Neuron (in vitro differentiated cells): ENCODE measurements around the gene ABLIM2.

Experiments used
- H2AFZ ChIP-seq: one replicate; pipeline ENCODE4 v1.6.1; 2013; ENCODE audit warnings: low read depth, mild to moderate bottlenecking, inconsistent platforms, low read length, moderate library complexity
- H3K27me3 ChIP-seq: one replicate; pipeline ENCODE4 v1.6.1; 2013; ENCODE audit warnings: low read length; ENCODE audit not compliant: insufficient read depth
- H3K36me3 ChIP-seq: one replicate; pipeline ENCODE4 v1.6.1; 2013; ENCODE audit warnings: low read length; ENCODE audit not compliant: insufficient read depth
- H3K4me1 ChIP-seq: one replicate; pipeline ENCODE4 v1.6.1; 2013; ENCODE audit warnings: low read length; ENCODE audit not compliant: insufficient read depth
- H3K4me3 ChIP-seq: 2 replicates; pipeline ENCODE4 v1.5.1; 2013; ENCODE audit warnings: mild to moderate bottlenecking, low read length, moderate library complexity
- H3K9me3 ChIP-seq: one replicate; pipeline ENCODE4 v1.6.1; 2013; ENCODE audit warnings: low read length

ABLIM2 gene

DNA sequence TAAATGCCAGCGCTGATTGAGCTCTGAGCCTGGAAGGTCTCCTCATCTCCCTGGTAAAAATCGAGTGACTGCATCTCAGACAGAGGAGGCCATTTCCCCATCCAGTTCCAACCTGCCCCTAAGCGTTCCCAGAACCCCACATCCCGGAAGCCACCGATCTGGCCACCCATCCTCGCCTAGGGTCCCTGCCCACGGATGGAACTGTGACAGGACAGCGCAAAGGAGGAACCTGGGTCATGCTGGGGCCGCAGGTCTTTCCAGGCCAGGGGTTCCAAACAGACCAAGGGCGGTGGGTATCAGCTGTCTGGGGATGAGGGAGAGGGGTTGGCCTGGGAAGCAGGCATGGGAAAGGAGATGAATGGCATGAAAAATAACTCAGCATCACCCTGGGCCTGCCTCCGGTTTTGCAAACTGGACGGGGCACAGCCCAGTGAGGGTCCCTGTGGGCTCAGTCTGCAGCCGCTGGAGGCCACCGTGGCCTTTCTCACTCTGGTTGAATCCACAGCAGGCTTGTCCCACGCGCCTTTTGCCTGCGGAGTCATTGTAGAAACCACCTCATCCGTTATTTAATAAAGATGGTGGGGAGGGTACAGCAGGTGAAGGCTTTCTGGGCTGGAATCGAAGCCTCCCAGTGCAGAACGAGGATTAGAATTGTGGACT lies 49.1 kb downstream of the ABLIM2 start:
- Histone ChIP-seq H3K4me1 (no peaks in the 10 kb centered on the region), H3K27me3 (peaks cover 6% of the 10 kb centered on the region), H3K9me3 (no peaks in the 10 kb centered on the region), H3K36me3 (no peaks in the 10 kb centered on the region), H3K4me3 (no peak overlapping the region), H2AFZ (no peak overlapping the region)

DNA sequence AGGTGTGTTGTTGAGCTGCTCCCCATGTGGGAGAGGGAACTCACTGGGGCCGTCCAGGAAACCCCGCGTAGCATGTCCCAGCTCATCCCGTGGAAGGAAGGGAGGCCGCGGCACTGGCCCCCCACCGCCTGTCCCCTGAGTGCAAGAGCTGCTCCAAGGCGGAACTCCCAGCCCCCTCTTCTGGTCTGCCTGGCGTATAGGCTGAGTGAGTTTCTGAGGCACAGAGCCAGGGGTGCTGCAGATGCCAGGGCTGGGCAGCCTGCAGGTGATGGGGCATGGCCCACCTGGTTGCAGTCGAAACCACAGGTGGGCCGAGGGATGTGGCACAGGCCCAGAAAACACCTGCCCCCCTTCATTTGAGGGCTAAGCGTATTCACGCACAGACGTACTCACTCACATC lies 49.6 kb downstream of the ABLIM2 start:
- Histone ChIP-seq H3K4me1 (no peaks in the 10 kb centered on the region), H2AFZ (no peak overlapping the region), H3K27me3 (peaks cover 6% of the 10 kb centered on the region), H3K4me3 (no peak overlapping the region), H3K36me3 (no peaks in the 10 kb centered on the region), H3K9me3 (no peaks in the 10 kb centered on the region)

DNA sequence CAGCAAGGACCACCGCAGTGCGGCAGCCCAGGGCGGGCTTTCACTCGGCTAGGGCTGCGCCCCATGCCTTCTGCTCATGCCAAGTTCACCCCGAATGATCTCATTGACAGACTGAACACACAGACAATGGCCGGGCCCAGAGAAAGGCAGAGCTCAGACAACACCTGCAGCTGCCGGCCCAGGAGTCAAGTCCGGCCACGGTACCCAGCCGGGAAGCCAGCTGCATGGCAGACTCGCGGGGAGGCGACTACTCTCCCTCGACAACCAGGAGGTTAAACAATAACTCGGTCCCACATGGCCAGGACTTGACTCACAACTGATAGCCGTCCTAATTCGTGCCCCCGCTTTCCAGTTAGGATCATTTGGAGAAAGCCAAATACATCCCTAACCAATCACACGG lies 50.4 kb downstream of the ABLIM2 start:
- Histone ChIP-seq H3K4me1 (no peaks in the 10 kb centered on the region), H3K4me3 (no peak overlapping the region), H2AFZ (no peak overlapping the region), H3K36me3 (no peaks in the 10 kb centered on the region), H3K9me3 (no peaks in the 10 kb centered on the region), H3K27me3 (peaks cover 6% of the 10 kb centered on the region)

DNA sequence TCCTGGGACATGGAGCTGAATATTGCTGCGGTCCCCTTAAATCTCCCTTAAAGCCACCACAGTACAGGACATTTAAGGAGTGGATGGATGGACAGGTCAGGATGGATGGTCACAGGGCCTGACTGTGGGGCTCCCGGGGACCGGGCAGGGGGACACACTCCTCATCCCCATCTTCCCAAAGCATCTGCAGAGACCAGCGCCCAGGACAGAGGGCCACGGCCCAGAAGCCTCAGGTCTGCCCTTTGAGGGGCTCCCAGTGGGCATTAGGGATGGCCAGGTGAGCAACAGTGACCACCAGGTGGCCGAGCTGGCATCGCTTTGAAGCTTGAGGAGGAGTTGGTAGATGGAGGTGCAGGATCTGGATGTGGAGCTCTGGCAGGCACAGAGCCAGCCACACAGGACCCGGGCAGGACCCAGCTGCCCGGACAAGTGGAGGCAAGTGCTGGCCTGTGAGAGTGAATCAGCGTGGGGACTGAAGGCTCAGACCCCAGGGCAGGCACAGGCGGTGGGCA lies 51.4 kb downstream of the ABLIM2 start:
- Histone ChIP-seq H3K4me3 (no peak overlapping the region), H2AFZ (no peak overlapping the region), H3K36me3 (no peaks in the 10 kb centered on the region), H3K9me3 (no peaks in the 10 kb centered on the region), H3K27me3 (peaks cover 3% of the 10 kb centered on the region), H3K4me1 (no peaks in the 10 kb centered on the region)

DNA sequence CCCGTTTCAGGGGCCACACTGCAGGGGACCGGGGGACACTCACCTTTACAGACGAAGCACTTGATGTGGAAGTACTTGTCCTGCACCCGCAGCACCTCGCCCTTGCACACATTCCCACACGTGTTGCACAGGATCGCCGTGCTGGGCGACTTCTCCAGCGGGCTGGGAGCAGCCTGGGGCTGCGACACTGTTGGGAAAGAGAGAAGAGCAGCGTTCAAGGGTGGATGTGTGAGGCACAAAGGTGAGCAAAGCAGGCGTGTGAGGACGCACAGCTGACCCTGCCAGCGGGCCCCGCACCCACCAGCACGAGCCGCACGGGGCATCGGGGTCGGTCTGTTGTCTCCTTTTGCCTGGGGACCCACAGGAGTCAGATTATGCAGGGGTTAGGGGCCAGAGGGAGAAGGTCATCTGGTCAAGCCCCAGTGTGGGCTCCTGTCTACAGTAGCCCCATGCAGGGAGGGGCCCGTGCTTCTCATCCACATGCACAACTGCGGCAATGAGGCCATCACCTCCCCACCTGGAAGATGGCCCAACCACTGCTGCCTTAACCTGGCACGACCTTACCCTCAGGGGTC lies 52.1 kb downstream of the ABLIM2 start:
- H3K4me1 ChIP-seq, result no peaks in the 10 kb centered on the region
- no peaks in the 10 kb centered on the region for H3K36me3 ChIP-seq
- no peaks in the 10 kb centered on the region for H3K9me3 ChIP-seq
- H3K27me3 ChIP-seq, result peaks cover 3% of the 10 kb centered on the region
- H2AFZ ChIP-seq, result no peak overlapping the region
- H3K4me3 ChIP-seq, result no peak overlapping the region

GRCh38 chr4:8105306-8106100 lies 53.1 kb downstream of the ABLIM2 start:
- Histone ChIP-seq H3K27me3 (no peaks in the 10 kb centered on the region), H3K4me1 (no peaks in the 10 kb centered on the region), H3K36me3 (no peaks in the 10 kb centered on the region), H2AFZ (no peak overlapping the region), H3K9me3 (no peaks in the 10 kb centered on the region), H3K4me3 (no peak overlapping the region)

DNA sequence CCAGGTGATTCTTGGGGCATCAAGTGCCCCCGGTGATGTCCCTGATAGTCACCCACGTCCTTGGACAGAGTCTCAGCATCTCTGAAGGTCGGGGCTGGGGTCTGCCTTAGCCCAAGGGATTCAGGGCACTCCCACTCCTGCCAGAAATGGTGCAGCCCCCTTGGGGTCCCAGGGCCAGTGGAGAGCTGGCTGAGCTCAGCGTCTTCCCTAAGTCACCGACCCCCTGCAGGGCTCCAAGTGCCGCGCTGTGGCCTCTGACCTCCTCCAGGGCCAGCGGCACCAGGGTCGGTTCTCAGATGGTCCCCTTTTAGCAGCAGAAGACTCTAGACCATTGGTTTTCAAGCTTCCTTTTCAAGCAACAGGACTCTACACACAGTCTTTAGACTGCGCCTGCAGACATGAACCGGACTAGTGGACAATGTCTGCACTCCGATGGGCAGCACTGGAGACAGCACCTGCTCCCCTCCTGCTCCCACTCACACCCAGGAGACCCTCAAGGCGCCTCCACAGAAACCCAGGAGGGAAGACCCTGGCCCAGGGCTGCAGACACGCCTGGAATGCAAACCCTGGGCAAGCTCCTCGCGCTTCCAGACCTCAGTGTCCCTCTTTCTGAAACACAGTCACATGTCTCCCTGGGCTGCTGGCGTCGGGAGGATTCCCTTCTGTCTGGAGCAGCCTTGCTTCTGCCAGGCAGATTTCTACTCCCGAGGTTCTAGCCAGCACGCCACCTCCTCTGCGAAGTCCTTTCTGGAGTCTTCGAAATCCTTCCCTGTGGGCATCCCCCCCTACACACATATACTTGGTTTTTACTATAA lies 53.9 kb downstream of the ABLIM2 start:
- no peaks in the 10 kb centered on the region for H3K36me3 ChIP-seq
- H3K9me3 ChIP-seq, result no peaks in the 10 kb centered on the region
- H3K4me1 ChIP-seq, result no peaks in the 10 kb centered on the region
- no peak overlapping the region for H2AFZ ChIP-seq
- H3K27me3 ChIP-seq, result no peaks in the 10 kb centered on the region
- H3K4me3 ChIP-seq, result no peak overlapping the region

DNA sequence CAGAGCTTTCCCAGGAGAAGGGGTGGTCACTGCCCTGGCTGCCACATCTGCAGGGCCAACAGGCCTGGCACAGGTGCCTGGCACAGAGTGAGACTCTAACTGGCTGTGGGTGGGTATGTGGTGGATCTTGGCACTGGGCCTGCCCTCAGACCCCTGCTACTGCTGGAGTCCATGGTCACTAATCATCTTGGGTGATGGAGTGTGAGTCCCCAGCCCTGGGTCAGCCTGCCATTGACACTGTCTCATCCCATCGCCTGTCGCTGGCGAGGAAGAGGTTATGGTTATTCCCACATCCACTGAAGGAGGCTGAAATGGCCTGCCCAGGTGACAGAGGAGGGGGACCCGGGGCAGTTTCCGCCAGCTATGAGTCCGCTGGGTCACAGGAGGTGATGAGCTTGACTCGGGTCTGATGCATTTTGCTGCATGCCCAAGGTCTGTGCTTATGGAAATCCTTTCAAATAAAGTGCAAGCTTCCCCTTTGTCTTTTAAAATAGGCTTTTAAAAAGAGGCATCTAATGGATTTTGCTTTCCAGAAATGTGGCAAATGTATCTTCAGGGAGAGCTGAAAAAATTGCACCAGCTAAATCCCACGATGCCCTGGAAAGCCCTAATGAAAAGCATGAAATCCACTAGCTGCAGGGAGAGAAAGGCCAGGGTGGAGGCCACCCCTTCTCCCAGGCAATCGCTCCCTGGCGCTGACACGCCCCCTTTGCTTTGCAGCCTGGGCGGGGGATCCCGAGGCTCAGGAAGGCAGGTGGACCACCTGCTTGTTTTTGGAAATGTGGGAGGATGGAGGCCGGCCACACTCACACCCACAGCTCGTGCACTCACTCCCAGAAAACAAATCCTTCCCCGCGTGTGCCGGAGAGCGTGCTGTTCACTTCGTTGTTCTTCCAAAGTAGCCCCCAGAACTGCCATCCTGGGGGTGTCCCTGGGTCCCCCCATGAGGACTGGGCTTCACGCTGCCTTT lies 54.9 kb downstream of the ABLIM2 start:
- Histone ChIP-seq H3K36me3 (no peaks in the 10 kb centered on the region), H3K9me3 (no peaks in the 10 kb centered on the region), H3K4me1 (no peaks in the 10 kb centered on the region), H3K27me3 (no peaks in the 10 kb centered on the region), H2AFZ (no peak overlapping the region), H3K4me3 (no peak overlapping the region)

DNA sequence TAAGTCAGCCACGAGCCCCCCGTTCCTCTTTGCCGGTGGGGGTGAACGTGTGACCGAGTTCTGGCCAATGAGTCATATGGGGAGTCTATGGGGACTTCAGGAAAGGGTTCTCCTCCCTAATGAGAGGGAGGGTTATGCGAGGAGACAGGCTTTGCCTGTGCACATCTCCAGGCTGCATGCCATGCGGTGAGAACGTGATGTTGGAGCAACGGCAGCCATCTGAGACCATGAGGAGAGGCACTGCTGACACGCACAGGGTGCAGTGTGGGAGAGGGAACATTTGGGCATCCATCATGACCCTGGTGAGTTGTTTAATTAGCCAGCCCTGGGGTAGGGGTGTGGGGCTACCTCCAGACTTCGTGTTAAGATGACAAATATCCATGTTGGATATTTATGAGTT lies 55.8 kb downstream of the ABLIM2 start:
- Histone ChIP-seq H3K27me3 (no peaks in the 10 kb centered on the region), H3K9me3 (no peaks in the 10 kb centered on the region), H3K36me3 (no peaks in the 10 kb centered on the region), H3K4me1 (no peaks in the 10 kb centered on the region), H2AFZ (no peak overlapping the region), H3K4me3 (no peak overlapping the region)

DNA sequence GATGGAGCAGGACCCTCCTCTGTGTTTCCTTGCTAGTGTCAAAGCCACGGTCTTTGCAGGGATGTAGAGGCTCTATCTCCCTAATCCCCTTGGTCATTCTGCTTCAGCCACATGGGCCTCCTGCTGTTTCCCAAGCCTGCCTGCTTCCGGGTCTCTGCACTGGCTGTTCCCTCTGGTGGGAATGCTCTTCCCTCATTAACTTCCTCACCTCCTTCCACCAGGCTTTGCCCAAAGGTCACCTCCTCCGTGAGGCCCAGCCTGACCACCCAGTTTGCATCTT lies 56.6 kb downstream of the ABLIM2 start:
- H3K9me3 ChIP-seq, result no peaks in the 10 kb centered on the region
- no peaks in the 10 kb centered on the region for H3K27me3 ChIP-seq
- no peaks in the 10 kb centered on the region for H3K36me3 ChIP-seq
- H3K4me1 ChIP-seq, result no peaks in the 10 kb centered on the region
- no peak overlapping the region for H2AFZ ChIP-seq
- H3K4me3 ChIP-seq, result no peak overlapping the region

DNA sequence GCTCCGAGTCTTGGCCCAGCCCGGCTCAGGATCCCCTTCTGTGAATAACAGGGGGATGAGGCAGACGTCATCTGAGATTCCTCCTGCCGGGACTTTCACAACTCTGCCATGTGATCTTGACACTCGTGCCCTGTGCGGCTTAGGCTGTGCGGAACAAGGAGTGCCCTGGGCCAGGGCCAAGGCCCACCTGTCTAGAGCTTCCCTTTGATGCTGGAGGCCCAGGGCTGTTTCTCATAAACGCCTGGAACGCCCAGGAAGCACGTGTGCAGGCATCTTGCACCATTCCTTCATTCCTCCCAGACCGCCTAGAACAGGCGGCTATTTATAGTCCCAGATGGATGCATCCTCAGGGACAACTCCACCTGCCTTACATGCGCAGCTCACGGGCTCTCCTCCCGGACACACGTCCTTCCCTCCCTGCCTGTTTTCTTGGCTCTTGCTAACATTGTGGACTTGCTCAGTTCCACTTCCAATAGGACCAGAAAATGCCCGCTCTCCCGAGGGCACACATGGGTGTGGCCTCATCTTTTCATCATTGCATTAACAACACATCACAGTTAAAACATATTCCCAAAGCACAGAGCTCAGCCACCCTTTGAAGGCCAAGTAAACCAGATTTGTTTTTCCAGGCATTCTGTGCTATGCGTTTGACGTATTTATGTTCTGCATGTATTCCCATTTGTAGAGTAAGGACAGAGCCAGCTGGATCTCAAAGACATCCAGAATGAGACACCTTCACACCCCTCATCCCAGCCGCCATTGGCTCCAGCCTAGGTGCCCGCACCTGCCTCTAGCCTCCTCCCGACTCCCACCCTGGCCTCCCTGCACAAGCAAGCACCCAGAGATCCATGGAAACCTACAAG lies 57.2 kb downstream of the ABLIM2 start:
- no peaks in the 10 kb centered on the region for H3K4me1 ChIP-seq
- no peak overlapping the region for H3K4me3 ChIP-seq
- no peaks in the 10 kb centered on the region for H3K36me3 ChIP-seq
- no peak overlapping the region for H2AFZ ChIP-seq
- no peaks in the 10 kb centered on the region for H3K27me3 ChIP-seq
- no peaks in the 10 kb centered on the region for H3K9me3 ChIP-seq
